HFFc6 (cell line): ENCODE measurements around the gene DPYSL5. TPM values are rescaled to one million over a fixed set of nuclear protein-coding genes. Genes with fewer than 3 reads are reported as not detected.
A peak's percentile ranks its signal among the peaks of the same experiment; 100 is the strongest.

ENCODE experiments used
- DNase-seq: peaks from one replicate; pipeline ENCODE4 v3.0.0-alpha.2; 2018
- H3K27ac Mint-ChIP-seq: 2 replicates; pipeline ENCODE4 v1.8.0; 2020; ENCODE audit warnings: mild to moderate bottlenecking, mixed read lengths
- H3K27me3 Mint-ChIP-seq: 2 replicates; pipeline ENCODE4 v1.8.0; 2021; ENCODE audit warnings: mild to moderate bottlenecking, moderate library complexity, mixed read lengths; ENCODE audit not compliant: insufficient read depth
- H3K36me3 Mint-ChIP-seq: 2 replicates; pipeline ENCODE4 v1.8.0; 2021; ENCODE audit warnings: low read depth, mixed read lengths
- H3K4me1 Mint-ChIP-seq: 2 replicates; pipeline ENCODE4 v1.8.0; 2020; ENCODE audit warnings: low read depth, mixed read lengths
- H3K4me3 Mint-ChIP-seq: 2 replicates; pipeline ENCODE4 v1.8.0; 2020; ENCODE audit warnings: mild to moderate bottlenecking, moderate library complexity, mixed read lengths
- H3K9me3 Mint-ChIP-seq: 2 replicates; pipeline ENCODE4 v1.8.0; 2020; ENCODE audit warnings: mild to moderate bottlenecking, mixed read lengths
- long read RNA-seq: library from polyadenylated mRNA; unstranded; transcript quantifications from one replicate; pipeline ENCODE4 v2.0.0, GENCODE V29; 2019
- total RNA-seq, 6 experiments: library from RNA; stranded (reverse); fragmentation: NEBNext Ultra II Directional; extraction: Animal tissue kit (Norgen Biotek cat#: 25700); gene quantifications; 2 replicates in 1 of 6; 3 replicates in 5 of 6; pipeline ENCODE4 v1.2.3, GENCODE V29; 2021
- TF ChIP-seq, protein P1 (sequence below): fragments of 200-600 bp; sonication (generic); IDR thresholded peaks from 2 replicates; pipeline ENCODE4 v1.5.0; 2021; ENCODE audit warnings: antibody characterized with exemption, mild to moderate bottlenecking

DPYSL5 gene, protein sequence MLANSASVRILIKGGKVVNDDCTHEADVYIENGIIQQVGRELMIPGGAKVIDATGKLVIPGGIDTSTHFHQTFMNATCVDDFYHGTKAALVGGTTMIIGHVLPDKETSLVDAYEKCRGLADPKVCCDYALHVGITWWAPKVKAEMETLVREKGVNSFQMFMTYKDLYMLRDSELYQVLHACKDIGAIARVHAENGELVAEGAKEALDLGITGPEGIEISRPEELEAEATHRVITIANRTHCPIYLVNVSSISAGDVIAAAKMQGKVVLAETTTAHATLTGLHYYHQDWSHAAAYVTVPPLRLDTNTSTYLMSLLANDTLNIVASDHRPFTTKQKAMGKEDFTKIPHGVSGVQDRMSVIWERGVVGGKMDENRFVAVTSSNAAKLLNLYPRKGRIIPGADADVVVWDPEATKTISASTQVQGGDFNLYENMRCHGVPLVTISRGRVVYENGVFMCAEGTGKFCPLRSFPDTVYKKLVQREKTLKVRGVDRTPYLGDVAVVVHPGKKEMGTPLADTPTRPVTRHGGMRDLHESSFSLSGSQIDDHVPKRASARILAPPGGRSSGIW
- not detected for total RNA-seq
- long read RNA-seq: 0 reads

DNA sequence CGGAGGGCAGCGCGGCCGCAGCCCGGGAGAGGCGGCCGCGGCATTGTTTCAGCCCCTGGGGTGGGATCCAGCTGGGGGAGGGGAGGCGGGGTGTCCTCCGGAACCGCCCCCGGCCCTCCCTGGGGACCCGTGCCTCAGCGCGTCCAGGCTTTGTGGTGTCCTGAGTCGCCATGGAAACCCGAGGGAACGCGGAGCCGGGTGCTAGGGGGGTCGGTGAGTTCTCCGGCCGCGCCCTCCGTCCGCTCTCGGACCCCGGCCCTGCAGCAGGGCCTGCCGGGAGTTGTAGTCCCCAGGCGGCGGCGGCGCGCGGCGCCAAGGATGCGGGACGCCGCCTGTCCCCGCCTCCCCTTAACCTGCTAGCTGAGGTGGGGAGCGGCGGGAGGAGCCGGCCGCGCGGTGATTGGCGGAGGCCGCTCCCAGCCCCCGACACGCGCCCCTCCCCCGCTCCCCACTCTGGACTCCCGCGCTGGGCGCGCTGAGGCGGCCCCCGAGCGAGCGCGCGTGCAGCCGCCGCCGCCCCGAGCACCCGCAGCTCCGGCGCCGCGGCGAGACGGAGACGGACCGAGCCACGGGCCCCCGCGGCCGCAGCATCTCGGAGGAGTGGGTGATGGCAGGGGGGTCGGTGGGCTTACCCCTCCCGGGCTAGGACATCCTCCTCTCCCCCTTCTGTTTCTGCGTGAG is at the start of gene DPYSL5:
Gene DPYSL5 (plus strand): TSS at position 478 of the 681 bp plus-strand sequence. CDS start 50,368 bp downstream, outside the sequence.
- peaks cover 60% of the 10 kb centered on the region for H3K27me3 Mint-ChIP-seq
- DNase-seq: no peak
- no peaks in the 10 kb centered on the region for H3K9me3 Mint-ChIP-seq
- H3K36me3 Mint-ChIP-seq: no peaks in the 10 kb centered on the region
- TF ChIP-seq, protein P1, sequence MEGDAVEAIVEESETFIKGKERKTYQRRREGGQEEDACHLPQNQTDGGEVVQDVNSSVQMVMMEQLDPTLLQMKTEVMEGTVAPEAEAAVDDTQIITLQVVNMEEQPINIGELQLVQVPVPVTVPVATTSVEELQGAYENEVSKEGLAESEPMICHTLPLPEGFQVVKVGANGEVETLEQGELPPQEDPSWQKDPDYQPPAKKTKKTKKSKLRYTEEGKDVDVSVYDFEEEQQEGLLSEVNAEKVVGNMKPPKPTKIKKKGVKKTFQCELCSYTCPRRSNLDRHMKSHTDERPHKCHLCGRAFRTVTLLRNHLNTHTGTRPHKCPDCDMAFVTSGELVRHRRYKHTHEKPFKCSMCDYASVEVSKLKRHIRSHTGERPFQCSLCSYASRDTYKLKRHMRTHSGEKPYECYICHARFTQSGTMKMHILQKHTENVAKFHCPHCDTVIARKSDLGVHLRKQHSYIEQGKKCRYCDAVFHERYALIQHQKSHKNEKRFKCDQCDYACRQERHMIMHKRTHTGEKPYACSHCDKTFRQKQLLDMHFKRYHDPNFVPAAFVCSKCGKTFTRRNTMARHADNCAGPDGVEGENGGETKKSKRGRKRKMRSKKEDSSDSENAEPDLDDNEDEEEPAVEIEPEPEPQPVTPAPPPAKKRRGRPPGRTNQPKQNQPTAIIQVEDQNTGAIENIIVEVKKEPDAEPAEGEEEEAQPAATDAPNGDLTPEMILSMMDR: no peak
- H3K4me3 Mint-ChIP-seq: no peak within 1 kb of the TSS
- H3K4me1 Mint-ChIP-seq: no peaks in the 10 kb centered on the region
- H3K27ac Mint-ChIP-seq: no peak within 1 kb of the TSS

DNA sequence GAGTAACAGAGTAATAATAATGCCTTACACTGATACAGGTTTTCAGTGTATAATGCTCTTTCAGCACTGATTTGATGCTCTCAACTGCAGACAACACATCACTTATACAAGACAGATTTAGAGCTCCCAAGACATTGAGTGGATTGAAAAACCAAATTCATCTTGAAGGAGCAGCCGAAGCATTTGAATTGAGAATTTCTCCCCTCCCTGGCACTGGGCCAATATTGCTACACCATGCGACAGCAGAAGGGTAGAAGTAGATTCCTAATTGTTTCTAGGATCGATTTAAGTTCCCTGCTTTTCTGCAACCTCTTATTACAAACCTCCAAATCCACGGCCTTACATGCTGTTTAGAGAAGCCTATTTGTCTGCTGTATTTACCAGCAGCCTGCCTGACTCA is 46.6 kb upstream of the DPYSL5 start:
- Mint-ChIP-seq H3K4me1 (peaks cover 23% of the 10 kb centered on the region), H3K36me3 (peaks cover 25% of the 10 kb centered on the region), H3K9me3 (no peaks in the 10 kb centered on the region), H3K27ac (no peak overlapping the region), H3K4me3 (no peak overlapping the region), H3K27me3 (no peaks in the 10 kb centered on the region; the same call in 1 of the 2 replicates)
- TF ChIP-seq, protein P1: no peak
- DNase-seq: no peak

DNA sequence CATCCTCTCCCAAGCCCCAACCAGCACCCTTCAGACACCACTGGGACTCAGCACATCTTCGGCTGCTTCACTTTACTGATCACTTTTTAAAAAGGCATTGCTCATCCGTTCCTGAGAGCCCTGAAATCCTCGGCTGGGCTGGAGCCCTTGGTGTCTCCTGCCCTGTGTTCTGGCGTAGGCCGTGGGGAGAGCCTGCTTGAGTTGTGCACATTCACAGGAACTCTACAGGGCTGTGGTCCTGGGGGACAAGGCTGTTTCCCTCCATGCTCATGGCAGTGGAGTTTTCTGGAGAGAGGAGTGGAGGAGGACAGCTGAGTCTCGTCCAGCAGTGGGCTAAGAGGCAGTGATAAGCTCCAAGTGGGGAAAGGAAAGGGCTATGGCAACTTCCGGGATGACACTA is 46.1 kb upstream of the DPYSL5 start:
- no peak overlapping the region for H3K4me3 Mint-ChIP-seq
- H3K9me3 Mint-ChIP-seq: no peaks in the 10 kb centered on the region
- peaks cover 23% of the 10 kb centered on the region for H3K4me1 Mint-ChIP-seq
- peaks cover 21% of the 10 kb centered on the region for H3K36me3 Mint-ChIP-seq
- H3K27ac Mint-ChIP-seq: no peak overlapping the region
- TF ChIP-seq, protein P1: no peak
- no peak for DNase-seq
- no peaks in the 10 kb centered on the region; the same call in 1 of the 2 replicates for H3K27me3 Mint-ChIP-seq

DNA sequence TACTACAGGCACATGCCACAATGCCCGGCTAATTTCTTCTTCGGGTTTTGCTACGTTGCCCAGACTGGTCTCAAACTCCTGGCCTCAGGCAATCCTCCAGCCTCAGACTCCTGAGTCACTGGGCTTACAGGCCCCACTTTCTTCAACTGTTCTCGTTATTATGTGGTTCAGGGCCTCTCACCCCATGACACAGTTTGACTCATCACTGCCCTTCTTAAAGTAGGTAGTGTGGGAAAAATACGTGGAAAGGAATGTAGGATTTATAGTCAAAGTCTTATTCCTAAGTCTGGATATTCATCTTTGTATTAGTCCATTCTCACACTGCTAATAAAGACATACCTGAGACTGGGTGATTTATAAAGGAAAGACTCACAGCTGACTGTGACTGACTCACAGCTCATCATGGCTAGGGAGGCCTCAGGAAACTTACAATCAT is 42.7 kb upstream of the DPYSL5 start:
- H3K9me3 Mint-ChIP-seq: no peaks in the 10 kb centered on the region
- H3K27me3 Mint-ChIP-seq: peaks cover 2% of the 10 kb centered on the region
- TF ChIP-seq, protein P1: no peak
- DNase-seq: peak; percentile 95
- H3K4me1 Mint-ChIP-seq: peaks cover 23% of the 10 kb centered on the region
- H3K36me3 Mint-ChIP-seq: peaks cover 11% of the 10 kb centered on the region
- peak overlapping the region; percentile 73 for H3K27ac Mint-ChIP-seq
- 0 out of 2 replicates have a peak overlapping the region, but pooled peaks have one; percentile 1 for H3K4me3 Mint-ChIP-seq

DNA sequence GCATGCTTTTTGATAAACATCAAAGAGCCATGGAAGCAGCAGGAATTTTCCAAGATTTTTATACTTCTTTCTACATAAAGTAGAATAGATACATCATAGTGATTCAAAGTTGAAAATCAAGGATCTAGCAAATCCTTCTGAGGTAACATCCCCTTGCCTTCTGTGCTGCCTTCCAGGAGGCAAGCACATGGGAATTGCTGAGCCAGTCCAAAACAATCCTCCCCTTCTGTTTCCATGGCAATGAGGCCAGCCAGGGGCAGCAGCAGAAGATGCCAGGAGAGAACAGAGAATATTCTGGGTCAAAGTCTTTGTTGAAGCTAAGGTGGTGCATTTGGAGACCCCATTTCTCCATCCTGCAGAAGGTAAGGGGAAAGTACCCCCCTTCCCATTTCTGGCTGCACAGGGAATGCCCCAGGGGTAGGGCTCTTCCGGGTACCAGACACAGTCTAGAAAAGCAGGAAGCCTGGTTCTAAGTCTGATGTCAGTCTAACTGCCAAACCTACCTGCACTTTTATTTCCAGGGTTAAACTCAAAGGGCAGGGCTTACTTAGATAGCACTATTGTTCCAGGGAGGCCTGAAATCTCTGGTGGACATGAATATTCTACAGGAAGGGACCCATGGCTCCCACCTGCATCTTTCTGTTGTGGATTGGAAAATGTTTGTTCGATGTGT is 40.0 kb upstream of the DPYSL5 start:
- Mint-ChIP-seq H3K4me3 (no peak overlapping the region), H3K27me3 (peaks cover 20% of the 10 kb centered on the region), H3K36me3 (no peaks in the 10 kb centered on the region), H3K9me3 (no peaks in the 10 kb centered on the region), H3K4me1 (peaks cover 23% of the 10 kb centered on the region), H3K27ac (no peak overlapping the region)
- DNase-seq: no peak
- TF ChIP-seq, protein P1: no peak
